K562 (cell line): ENCODE measurements around the gene MS4A8. TPM values are rescaled to one million over a fixed set of nuclear protein-coding genes. Genes with fewer than 3 reads are reported as not detected.

Source experiments
- ATAC-seq: fragments of 200-7000 bp; cut with Tn5 transposase; 3 replicates; pipeline ENCODE4 v1.9.1; 2020; ENCODE audit warnings: moderate library complexity
- BruUV-seq: library from RNA; stranded (reverse); fragments of 400-500 nt; replicated peaks from 2 replicates; lab custom pipeline; 2021; lab: Mats Ljungman, UMichigan
- CTCF ChIA-PET: fragments of 300-600 bp; formaldehyde crosslinking; extraction: SDS; loops from one replicate; lab custom pipeline; 2021; ENCODE audit warnings: low intra/inter-chr PET ratio; lab: Yijun Ruan, JAX
- POLR2A ChIA-PET: fragments of 300-600, 350-650 bp; sonication (Branson Sonifier 250); formaldehyde crosslinking; extraction: SDS; loops from one replicate; lab custom pipeline; 2021; ENCODE audit warnings: antibody characterized with exemption, inconsistent platforms; lab: Yijun Ruan, JAX
- DNase-seq, 4 experiments: peaks; one replicate each; pipeline versions ENCODE4 v3.0.0 to v3.0.0-alpha.2; 2011 to 2018; ENCODE audit warnings: low spot score in 3 of 4, mixed read lengths in 3 of 4; ENCODE audit errors: extremely low read depth in 1 of 4
- FAIRE-seq: peaks from 2 replicates; lab custom pipeline; 2011; peaks lifted over from hg19 to GRCh38; lab: Jason Lieb, UNC
- H2AFZ ChIP-seq: 2 replicates; pipeline ENCODE4 v1.6.0; 2011; ENCODE audit warnings: low read depth, low read length, control low read depth, inconsistent platforms
- H3K27ac ChIP-seq: fragments of 200-600 bp; 3 replicates; pipeline ENCODE4 v1.8.0; 2011; ENCODE audit warnings: low read depth, mild to moderate bottlenecking, control low read depth, inconsistent platforms, low read length, moderate library complexity, mixed read lengths; ENCODE audit errors: extremely low read depth
- H3K27me3 ChIP-seq, 2 experiments: fragments of 300-600 bp in 1 of 2; 2 replicates in 1 of 2; 3 replicates in 1 of 2; pipeline versions ENCODE4 v1.6.0 to v1.8.0; 2011; ENCODE audit warnings: inconsistent platforms in 2 of 2, low read length in 2 of 2, mild to moderate bottlenecking in 1 of 2, mixed read lengths in 1 of 2, moderate library complexity in 1 of 2; ENCODE audit not compliant: control insufficient read depth in 2 of 2, insufficient read depth in 2 of 2
- H3K36me3 ChIP-seq: fragments of 300-600 bp; 3 replicates; pipeline ENCODE4 v1.8.0; 2011; ENCODE audit warnings: mild to moderate bottlenecking, low read length, inconsistent platforms; ENCODE audit not compliant: control insufficient read depth, insufficient read depth
- H3K4me1 ChIP-seq, 2 experiments: fragments of 200-600 bp in 1 of 2; replicated peaks in 1 of 2; 2 replicates in 1 of 2; 3 replicates in 1 of 2; pipeline versions ENCODE4 v1.5.1 to v1.8.0; 2011; ENCODE audit warnings: inconsistent platforms in 2 of 2, low read length in 2 of 2, mild to moderate bottlenecking in 1 of 2, mixed read lengths in 1 of 2, moderate library complexity in 1 of 2; ENCODE audit not compliant: control insufficient read depth in 2 of 2, insufficient read depth in 2 of 2
- H3K4me2 ChIP-seq: 2 replicates; pipeline ENCODE4 v1.6.1; 2011; ENCODE audit warnings: low read length, control low read depth, inconsistent platforms, mixed read lengths; ENCODE audit not compliant: insufficient read depth
- H3K4me3 ChIP-seq: fragments of 200-600 bp; sonication (generic), shearing (Covaris generic); 2 replicates; pipeline ENCODE4 v1.5.1; 2016; ENCODE audit warnings: control low read depth, inconsistent platforms
- H3K79me2 ChIP-seq: fragments of 200-600 bp; 3 replicates; pipeline ENCODE4 v1.8.0; 2011; ENCODE audit warnings: low read length, inconsistent platforms; ENCODE audit not compliant: control insufficient read depth, insufficient read depth
- H3K9ac ChIP-seq, 2 experiments: 2 replicates each; pipeline versions ENCODE4 v1.6.0 to v1.6.1; 2011; ENCODE audit warnings: low read depth in 2 of 2, low read length in 2 of 2, control low read depth in 1 of 2, inconsistent platforms in 1 of 2, mild to moderate bottlenecking in 1 of 2, mixed read lengths in 1 of 2; ENCODE audit not compliant: insufficient read depth in 1 of 2
- H3K9me1 ChIP-seq: one replicate; pipeline ENCODE4 v1.6.0; 2011; ENCODE audit warnings: inconsistent platforms, mild to moderate bottlenecking, low read length, moderate library complexity; ENCODE audit not compliant: control insufficient read depth, insufficient read depth
- H3K9me3 ChIP-seq: replicated peaks from 2 replicates; pipeline ENCODE4 v1.5.1; 2011; ENCODE audit warnings: low read depth, low read length, inconsistent platforms; ENCODE audit not compliant: control insufficient read depth, insufficient read depth
- H4K20me1 ChIP-seq: replicated peaks from 2 replicates; pipeline ENCODE4 v1.6.1; 2011; ENCODE audit warnings: low read length, inconsistent platforms, mixed read lengths; ENCODE audit not compliant: control insufficient read depth, insufficient read depth
- CREB5 ChIP-seq: fragments of 250-450 bp; sonication (Bioruptor Pico); IDR thresholded peaks from 2 replicates; pipeline ENCODE4 v1.5.0; 2020; ENCODE audit warnings: mild to moderate bottlenecking
- IRF2 ChIP-seq: sonication (generic); formaldehyde crosslinking; IDR thresholded peaks from 2 replicates; pipeline ENCODE4 v1.8.1; 2022; ENCODE audit warnings: mild to moderate bottlenecking, missing genetic modification reagents
- MITF ChIP-seq: IDR thresholded peaks from 2 replicates; pipeline ENCODE4 v1.6.1; 2014; ENCODE audit warnings: antibody characterized with exemption
- RHOXF2B ChIP-seq: fragments of 250-450 bp; sonication (Bioruptor Pico); conservative IDR thresholded peaks from 2 replicates; pipeline ENCODE4 v1.5.1; 2021
- TCF3 ChIP-seq: sonication (generic); formaldehyde crosslinking; IDR thresholded peaks from 2 replicates; pipeline ENCODE4 v1.4.0; 2020; ENCODE audit warnings: mild to moderate bottlenecking, missing genetic modification reagents
- ZNF589 ChIP-seq: fragments of 200-800 bp; sonication (Bioruptor generic); IDR thresholded peaks from 2 replicates; pipeline ENCODE4 v1.6.1; 2016; ENCODE audit warnings: low read depth, missing genetic modification characterization, missing compliant biosample characterization
- ZNF780A ChIP-seq: fragments of 250-450 bp; sonication (Bioruptor Pico); IDR thresholded peaks from 2 replicates; pipeline ENCODE4 v1.5.0; 2021; ENCODE audit warnings: mild to moderate bottlenecking
- WGBS: fragments of 100-300 bp; shearing (Covaris generic); methylation state at CpG from one replicate; pipeline ENCODE4 v1.1.6; 2016; ENCODE audit warnings: low coverage, mixed read lengths; ENCODE audit not compliant: insufficient coverage; ENCODE audit errors: missing lambda C conversion rate; 5-methylcytosine and 5-hydroxymethylcytosine counted together
- in situ Hi-C: fragments of 300-500 bp; cut with MboI; formaldehyde crosslinking; loops from 4 replicates; pipeline ENCODE4 v1.15.0; 2018; ENCODE audit warnings: inconsistent platforms, mixed read lengths
- intact Hi-C: fragments of 100-400 bp; cut with micrococcal nuclease; formaldehyde crosslinking; loops from 2 replicates; pipeline ENCODE4 v1.14.2; 2022
- polyA plus RNA-seq, 8 experiments: library from polyadenylated mRNA; depleted of rRNA in 4 of 8; stranded (reverse) in 5 of 8; unstranded in 3 of 8; fragments of >200 nt; fragmentation: Nextera tagmentation in 2 of 8; fragmentation: Illumina TruSeq in 1 of 8; extraction: Ambion mirVana in 2 of 8; extraction: Trizol in 1 of 8; gene quantifications; 2 replicates each; pipeline versions ENCODE4 v1.2.1 to v1.2.3, GENCODE V29; 2011 to 2014; ENCODE audit warnings: inconsistent platforms in 1 of 8, missing spikeins in 1 of 8
- total RNA-seq, 7 experiments: library from RNA; depleted of rRNA in 6 of 7; stranded (reverse); fragments of >200 nt in 6 of 7; fragmentation: Illumina TruSeq in 2 of 7; extraction: Trizol in 2 of 7; gene quantifications; 2 replicates each; pipeline versions ENCODE4 v1.2.1 to v1.2.3, GENCODE V29; 2011 to 2021; ENCODE audit warnings: low replicate concordance in 1 of 7

Gene MS4A8
- total and polyA plus RNA-seq, 9 of the 15 experiments (the other 6 are each of a cell fraction or from before 2014, with no cell fraction given), result not detected

GRCh38 chr11:60748225-60748624 is 48.8 kb downstream of the MS4A8 start (continued):
- TF ChIP-seq CREB5 (CRISPR knock-in tag), result no peak
- no peak for TF ChIP-seq ZNF589 (CRISPR knock-in tag)
- no peak for TF ChIP-seq IRF2
- no peak for TF ChIP-seq ZNF780A

- no peak for DNase-seq
- ChIA-PET POLR2A (interaction anchor here (0.6 kb wide), 1 partner anchor 17 kb away, joined by 3 read pairs; no protein-coding TSS in a partner anchor), CTCF (no interaction called here)
- TF ChIP-seq RHOXF2B (CRISPR knock-in tag), result no peak
- no peak for TF ChIP-seq TCF3 (CRISPR knock-in tag)
- TF ChIP-seq MITF, result no peak
- BruUV-seq, result no TSS peak
- H3K9me3 ChIP-seq, result no peaks in the 10 kb centered on the region
- H3K79me2 ChIP-seq, result no peaks in the 10 kb centered on the region
- no peak overlapping the region for H3K4me3 ChIP-seq
- intact Hi-C loops, result no loop called here
- H3K4me1 ChIP-seq, result peaks cover 0 to 6% of the 10 kb centered on the region in 2 experiments; a peak in 2 of 5 replicates
- H3K9ac ChIP-seq, result no peak overlapping the region
- no peak overlapping the region for H2AFZ ChIP-seq
- H4K20me1 ChIP-seq, result no peaks in the 10 kb centered on the region
- H3K4me2 ChIP-seq, result no peak overlapping the region
- peaks cover 7 to 23% of the 10 kb centered on the region in 2 experiments; a peak in 4 of 5 replicates for H3K27me3 ChIP-seq
- 0% methylated on average over 6 of the region's 8 CpGs for WGBS
- H3K27ac ChIP-seq, result no peak overlapping the region
- in situ Hi-C loops, result no loop called here
- no peak for FAIRE-seq
- no peaks in the 10 kb centered on the region for H3K9me1 ChIP-seq
- no peaks in the 10 kb centered on the region for H3K36me3 ChIP-seq
- no peak for ATAC-seq
Measured at GRCh38 chr11:60748821-60749220, 49.4 kb downstream of the MS4A8 start.
